ENCODE data around the gene EIF2B4. TPM values are rescaled to one million over a fixed set of nuclear protein-coding genes. Genes with fewer than 3 reads are reported as not detected.
A peak's percentile ranks its signal among the peaks of the same experiment; 100 is the strongest.

EIF2B4 gene
- 108 and 141 TPM in 2 replicates for total RNA-seq (2011; cell fraction: chromatin; rRNA removed; ENCODE audit: low replicate concordance)
- 58.2 and 64.9 TPM in 2 replicates for total RNA-seq (2011; cell fraction: nucleolus; rRNA removed)
- 81.0 and 82.5 TPM in 2 replicates for total RNA-seq (2011; cell fraction: nucleoplasm; rRNA removed)
- total RNA-seq (2014; rRNA removed) = 63.6 and 66.0 TPM in 2 replicates
- total RNA-seq (2014; rRNA removed; fragmentation: Illumina TruSeq; extraction: Trizol) = 43.3 and 45.4 TPM in 2 replicates
- 45.3 and 46.8 TPM in 2 replicates for total RNA-seq (2015; rRNA removed; fragmentation: Illumina TruSeq; extraction: Trizol)
- total RNA-seq (2021) = 57.0 and 66.6 TPM in 2 replicates
- 53.1 and 64.8 TPM in 2 replicates for polyA plus RNA-seq (2011; rRNA removed)
- polyA plus RNA-seq (2011; cell fraction: cytosol; rRNA removed) = 57.9 and 64.5 TPM in 2 replicates
- polyA plus RNA-seq (2011; cell fraction: nucleus; rRNA removed) = 175 and 198 TPM in 2 replicates
- polyA plus RNA-seq (2012) = 64.3 and 82.9 TPM in 2 replicates
- polyA plus RNA-seq (2014; fragmentation: Illumina TruSeq; extraction: Trizol) = 68.0 and 80.3 TPM in 2 replicates
- polyA plus RNA-seq (2014; fragmentation: Nextera tagmentation; extraction: Ambion mirVana) = 10 to 100 TPM; 29.7 to 48.6 TPM
- polyA plus RNA-seq (2014; rRNA removed) = 58.9 and 60.8 TPM in 2 replicates
- polyA minus RNA-seq (2011; rRNA and poly(A)+ RNA removed) = 68.8 and 94.7 TPM in 2 replicates
- 19.7 and 35.4 TPM in 2 replicates for polyA minus RNA-seq (2011; cell fraction: cytosol; rRNA and poly(A)+ RNA removed)
- 24.2 and 39.8 TPM in 2 replicates for polyA minus RNA-seq (2011; cell fraction: nucleus; rRNA and poly(A)+ RNA removed)
- percentile 85 among the genes with signal in this experiment for Bru-seq, nascent RNA
- percentile 79 among the genes with signal in this experiment for BruChase-seq, experiment 1, labeled RNA remaining after a 2-hour chase
- BruChase-seq, experiment 2, labeled RNA remaining after a 6-hour chase = percentile 84 among the genes with signal in this experiment
- long read RNA-seq, experiment 1, transcript EIF2B4-205 (13 exons, 1,608 nt) = minor isoform, 76 of 324 reads
- long read RNA-seq, experiment 1, transcript EIF2B4-201 (13 exons, 1,792 nt) = major isoform, 165 of 324 reads
- long read RNA-seq, experiment 1, partial matches to known transcripts = 43 of 324 reads
- long read RNA-seq, experiment 1, other reads (novel, unspliced or antisense) = 32 of 324 reads
- long read RNA-seq, experiment 2, transcript EIF2B4-205 (13 exons, 1,608 nt) = minor isoform, 13 of 77 reads
- long read RNA-seq, experiment 2, transcript EIF2B4-201 (13 exons, 1,792 nt) = major isoform, 21 of 77 reads
- long read RNA-seq, experiment 2, partial matches to known transcripts = 17 of 77 reads
- long read RNA-seq, experiment 2, other reads (novel, unspliced or antisense) = 20 of 77 reads
- long read RNA-seq, experiment 3, transcript EIF2B4-205 (13 exons, 1,608 nt) = minor isoform, 33 of 114 reads
- long read RNA-seq, experiment 3, transcript EIF2B4-201 (13 exons, 1,792 nt) = major isoform, 53 of 114 reads
- long read RNA-seq, experiment 3, partial matches to known transcripts = 5 of 114 reads
- long read RNA-seq, experiment 3, other reads (novel, unspliced or antisense) = 18 of 114 reads

- Histone ChIP-seq H3K9me1 (ENCODE audit: control insufficient read depth, insufficient read depth, low read length) (no peaks in the 10 kb centered on the region), H3K4me1 (replicated peaks in 1 of 2; ENCODE audit: control insufficient read depth in 2 of 2, insufficient read depth in 2 of 2, low read length in 2 of 2) (peaks cover 20 to 22% of the 10 kb centered on the region in 2 experiments), H3K9me3 (replicated peaks; ENCODE audit: control insufficient read depth, insufficient read depth, low read depth, low read length) (no peaks in the 10 kb centered on the region), H2AFZ (ENCODE audit: low read depth, low read length) (peak within 1 kb of the TSS; percentile 89), H3K79me2 (ENCODE audit: control insufficient read depth, insufficient read depth, low read length) (peaks cover 51% of the 10 kb centered on the region), H3K27me3 (ENCODE audit: control insufficient read depth in 2 of 2, insufficient read depth in 2 of 2, low read length in 2 of 2) (no peaks in the 10 kb centered on the region), H4K20me1 (replicated peaks; ENCODE audit: control insufficient read depth, insufficient read depth, low read length) (no peaks in the 10 kb centered on the region), H3K27ac (ENCODE audit: extremely low read depth, low read depth, low read length) (peak within 1 kb of the TSS; percentile 96), H3K36me3 (ENCODE audit: control insufficient read depth, insufficient read depth, low read length) (peaks cover 70% of the 10 kb centered on the region), H3K4me2 (ENCODE audit: insufficient read depth, low read length) (peak within 1 kb of the TSS; percentile 94), H3K4me3 (peak within 1 kb of the TSS; percentile 86), H3K9ac (ENCODE audit: insufficient read depth in 1 of 2, low read depth in 2 of 2, low read length in 2 of 2) (peak within 1 kb of the TSS; percentile 97)
- FAIRE-seq (peak; percentile 99), ATAC-seq (peak; percentile 96), DNase-seq (ENCODE audit: extremely low read depth in 1 of 4, low spot score in 3 of 4) (peak; percentile 87 to 99 (median 91))
- no TSS peak for BruUV-seq (replicated peaks)
- under 1% methylated on average over 84 of the region's 85 CpGs for WGBS (ENCODE audit: insufficient coverage, low coverage, missing lambda C conversion rate)
- in situ Hi-C loops (cut with MboI) = no loop called here
- ChIA-PET POLR2A (interaction anchor here (0.7 to 5.8 kb wide), 10 partner anchors 10 to 59 kb away, joined by 3 to 41 read pairs (median 4); partner anchors contain the start of genes GTF3C2, NRBP1 and ZNF513), CTCF (ENCODE audit: low intra/inter-chr PET ratio) (interaction anchor here (0.6 to 1.4 kb wide), 2 partner anchors 13 to 49 kb away, joined by 4 to 5 read pairs; no protein-coding TSS in a partner anchor)
- intact Hi-C loops (cut with micrococcal nuclease) = loop anchor here (1.0 to 5.0 kb wide), 3 partner anchors 14 to 68 kb away; partner anchors contain the start of genes GTF3C2 and MPV17
- TF ChIP-seq ELK3 (CRISPR knock-in tag; IDR thresholded peaks at IDR 0.05) (no peak), REST (IDR thresholded peaks at IDR 0.05; ENCODE audit: borderline replicate concordance) (peak; percentile 59), REST (CRISPR knock-in tag; IDR thresholded peaks at IDR 0.05; ENCODE audit: low read depth) (peak; percentile 46; the same call in 1 of the 2 replicates)
These were observed at the start of gene EIF2B4, which contains the start of gene SNX17 for GRCh38 chr2:27370026-27370815. Gene EIF2B4, minus strand, starts transcription at chr2:27370338. Its CDS starts 24 bp downstream, at chr2:27370314. Gene SNX17, plus strand, starts transcription at chr2:27370616. Its CDS starts 128 bp downstream, at chr2:27370744.

All from K562 (cell line).